Fibroblast of skin of right quadriceps (primary cell): ENCODE results near the gene MEG3.

Experiments
- DNase-seq: peaks from one replicate; pipeline ENCODE4 v3.0.0-alpha.2; 2013

Gene MEG3

GRCh38 chr14:100883789-100884101 is 57.8 kb downstream of the MEG3 start:
- DNase-seq: no peak

GRCh38 chr14:100884456-100884855 is 58.5 kb downstream of the MEG3 start:
- no peak for DNase-seq

GRCh38 chr14:100885196-100885595 is 59.3 kb downstream of the MEG3 start:
- no peak for DNase-seq

DNA sequence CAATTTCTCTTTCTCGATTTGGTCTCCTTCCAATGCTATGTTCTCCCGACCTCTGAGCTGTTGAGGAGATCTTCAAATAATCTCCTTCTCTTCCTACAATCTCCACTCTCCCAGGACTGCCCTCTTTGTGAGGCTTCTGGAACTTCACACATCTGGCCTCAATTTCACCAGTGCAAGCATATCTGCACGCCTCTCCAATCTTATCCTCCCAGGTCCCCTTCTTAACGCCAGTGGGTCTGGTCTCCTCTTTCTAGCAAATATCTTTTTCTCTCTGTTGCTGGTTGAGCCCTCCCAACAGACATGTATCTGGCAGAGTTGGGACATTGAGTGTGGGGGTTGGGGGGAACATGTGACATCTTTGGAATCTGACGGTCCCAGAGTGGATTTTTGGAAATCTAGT is 59.7 kb downstream of the MEG3 start:
- peak; percentile 15 for DNase-seq

DNA sequence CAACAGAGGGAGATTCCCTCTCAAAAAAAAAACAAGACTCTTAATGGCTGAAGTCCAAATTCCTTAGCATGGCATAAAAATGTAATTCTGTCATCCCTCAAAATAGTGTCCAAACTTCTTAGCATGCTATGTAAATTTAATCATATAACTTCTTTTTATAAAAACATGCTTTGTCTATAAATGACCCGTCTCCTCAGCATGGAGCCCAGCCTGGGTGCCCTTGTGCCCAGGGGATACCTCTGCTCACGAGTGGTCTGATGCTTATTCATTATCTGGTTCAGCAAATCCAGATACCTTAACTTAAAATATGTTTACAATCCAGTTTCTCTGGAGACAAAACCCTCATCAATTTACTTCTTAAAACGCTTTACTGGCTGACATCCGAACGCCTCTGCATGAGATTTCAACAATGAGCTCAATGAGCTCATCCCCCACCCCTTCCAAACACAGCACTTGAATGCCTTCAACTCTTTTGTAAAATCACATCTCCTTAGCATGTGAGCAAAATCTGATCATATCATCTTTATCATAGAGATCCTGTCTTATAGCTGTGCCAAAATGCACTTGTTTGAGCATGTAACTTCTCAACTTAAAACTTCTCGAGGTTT is 61.9 kb downstream of the MEG3 start:
- DNase-seq: no peak

GRCh38 chr14:100888789-100889315 is 62.9 kb downstream of the MEG3 start:
- DNase-seq: peak; percentile 28

DNA sequence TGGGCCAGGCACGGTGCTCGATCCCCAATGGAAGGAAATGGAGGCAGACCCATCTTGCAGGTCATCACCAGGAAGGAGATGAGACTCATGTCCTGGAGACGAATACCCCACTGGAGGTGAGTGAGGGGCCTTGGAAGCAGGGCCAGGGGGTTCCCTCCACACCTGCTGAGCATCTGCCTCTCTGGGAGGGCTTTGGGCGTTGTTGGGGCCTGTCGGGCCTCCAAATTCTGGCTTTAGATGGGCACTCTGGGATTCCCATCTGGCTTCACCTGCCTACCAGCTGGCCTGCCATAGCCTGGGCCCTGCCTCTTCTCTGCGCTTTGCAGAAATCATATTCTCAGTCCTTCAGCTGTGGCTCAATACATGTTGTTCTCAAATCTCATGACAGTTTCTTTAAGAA is 63.7 kb downstream of the MEG3 start:
- no peak for DNase-seq

DNA sequence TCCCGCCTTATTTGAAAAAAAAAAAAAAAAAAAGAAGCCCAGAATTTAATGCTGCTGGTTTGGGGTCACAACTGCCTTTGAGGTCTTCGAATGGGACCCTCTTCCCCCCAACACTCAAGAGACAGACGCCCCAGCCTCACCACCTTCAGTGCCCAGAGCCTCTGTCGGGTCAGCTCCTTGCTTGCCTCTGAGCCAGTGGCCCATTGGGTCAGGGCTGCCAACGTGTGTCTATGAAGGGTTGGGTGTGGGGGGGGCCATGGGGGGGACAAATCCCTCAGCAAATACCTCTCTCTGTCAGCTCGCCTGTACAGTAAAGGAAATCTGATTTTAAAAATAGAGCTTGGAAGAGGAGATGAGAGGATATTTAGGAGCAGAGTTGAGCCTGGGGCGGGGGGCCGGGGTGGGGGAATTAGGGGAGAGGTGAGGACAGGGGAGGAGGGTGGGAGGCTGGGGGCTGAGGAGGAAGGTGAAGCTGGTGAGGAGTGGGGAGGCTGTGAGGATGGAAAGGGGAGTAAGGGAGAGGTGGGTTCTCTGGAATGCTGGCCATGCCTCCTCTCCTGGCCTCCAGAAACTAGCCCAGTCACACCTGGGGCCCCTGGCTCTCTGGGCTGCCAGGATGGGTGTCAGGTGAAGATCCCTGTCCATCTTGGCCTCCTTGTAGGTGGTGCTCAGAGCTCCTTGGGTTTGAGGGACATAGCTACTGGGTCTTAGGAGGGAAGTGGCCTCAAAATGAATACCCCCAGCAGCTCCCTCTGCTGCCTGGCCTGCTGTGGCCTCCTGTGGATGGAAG is 64.3 kb downstream of the MEG3 start:
- DNase-seq: no peak

DNA sequence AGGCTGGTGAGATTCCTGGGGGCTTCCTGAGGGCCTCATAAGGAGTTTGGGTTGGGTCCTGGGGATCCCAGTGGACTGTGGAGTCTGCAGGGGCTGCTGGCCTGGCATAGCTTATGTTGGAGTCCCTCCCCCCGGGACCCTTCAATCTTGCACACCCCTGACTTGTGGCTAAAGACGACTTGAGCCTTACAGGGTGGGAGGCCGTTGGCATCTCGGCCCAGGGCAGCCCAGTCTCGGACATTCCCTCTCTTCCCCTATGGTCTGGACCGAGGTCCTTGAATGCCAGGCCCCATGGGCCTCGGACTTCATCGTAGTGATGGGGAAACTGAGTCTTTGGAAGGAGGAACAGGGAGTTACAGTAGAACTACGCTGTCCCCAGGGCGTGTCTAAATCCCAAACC is 65.1 kb downstream of the MEG3 start:
- no peak for DNase-seq

- DNase-seq: no peak
Observed at GRCh38 chr14:100891501-100892445, 65.9 kb downstream of the MEG3 start.

DNA sequence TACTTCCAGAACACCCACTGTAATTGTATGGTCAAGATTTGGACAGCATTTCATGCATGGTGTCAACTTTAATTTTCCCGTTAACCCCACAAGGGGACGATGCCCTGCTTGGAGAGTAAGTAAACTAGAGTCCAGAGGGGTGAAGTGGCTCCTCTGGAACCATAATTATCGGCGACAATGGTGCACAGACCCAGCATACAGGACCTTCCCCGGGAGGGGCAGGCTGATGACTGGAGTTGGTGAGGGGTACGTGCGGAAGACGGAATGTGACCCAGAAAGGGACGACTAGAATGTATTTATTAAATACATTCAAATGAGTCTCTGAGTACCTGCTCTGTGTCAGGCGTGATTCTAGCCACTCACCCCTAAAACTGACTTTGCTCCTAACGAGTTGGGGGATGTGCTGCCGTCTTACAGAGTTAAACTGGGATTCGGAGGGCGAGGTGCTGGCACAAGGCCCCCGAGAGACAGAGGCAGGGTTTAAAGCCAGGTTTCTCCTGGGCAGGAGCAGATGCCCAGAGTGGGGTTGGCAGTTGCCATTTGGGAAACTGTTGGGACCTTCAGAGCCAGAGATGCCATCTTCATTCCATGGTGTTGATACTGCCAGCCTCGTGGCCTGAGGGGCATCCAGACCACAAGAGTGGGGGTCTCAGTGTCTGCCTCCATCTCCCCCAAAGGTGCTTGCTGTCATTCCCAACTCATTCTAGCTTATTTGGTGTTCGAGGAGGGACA is 66.7 kb downstream of the MEG3 start:
- DNase-seq: no peak

DNA sequence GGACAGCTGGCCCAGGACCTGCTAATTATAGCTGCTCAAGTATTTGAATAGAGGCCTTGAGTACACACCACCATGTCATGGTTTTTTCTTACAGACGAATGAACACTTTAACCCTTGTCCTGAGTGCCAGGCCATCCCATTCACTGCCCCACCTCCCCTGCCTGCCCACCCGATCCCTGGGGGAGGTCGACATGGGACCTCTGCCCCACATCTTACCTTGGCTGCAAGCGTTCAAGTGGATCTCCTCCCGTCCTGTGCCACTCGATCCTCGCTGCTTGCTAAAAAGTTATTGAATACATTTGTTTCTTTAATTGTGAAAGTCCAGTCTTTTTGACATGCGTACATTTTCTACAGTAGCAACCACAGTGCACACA is 67.3 kb downstream of the MEG3 start:
- no peak for DNase-seq

- no peak for DNase-seq
Observed at GRCh38 chr14:100893760-100894159, 67.8 kb downstream of the MEG3 start.

DNA sequence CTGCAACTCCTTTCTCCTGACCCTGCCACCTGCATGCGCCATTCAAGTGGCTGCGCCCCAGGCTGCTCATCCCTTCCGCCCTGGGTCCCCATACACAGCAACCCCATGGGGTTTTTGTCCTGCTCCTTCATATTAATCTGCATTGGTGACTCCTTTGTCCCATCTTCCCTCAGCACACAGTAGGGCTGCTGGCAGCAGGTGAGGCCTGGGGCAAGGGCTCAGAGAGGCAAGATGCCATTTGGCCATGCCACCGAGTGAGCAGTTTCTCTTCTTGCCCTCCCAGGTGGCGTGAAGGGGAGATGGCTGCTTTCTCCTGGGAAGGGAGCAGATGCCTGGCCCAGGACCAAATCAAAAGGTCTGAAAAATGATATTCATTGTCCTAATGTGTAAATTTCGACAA is 68.5 kb downstream of the MEG3 start:
- DNase-seq: no peak

DNA sequence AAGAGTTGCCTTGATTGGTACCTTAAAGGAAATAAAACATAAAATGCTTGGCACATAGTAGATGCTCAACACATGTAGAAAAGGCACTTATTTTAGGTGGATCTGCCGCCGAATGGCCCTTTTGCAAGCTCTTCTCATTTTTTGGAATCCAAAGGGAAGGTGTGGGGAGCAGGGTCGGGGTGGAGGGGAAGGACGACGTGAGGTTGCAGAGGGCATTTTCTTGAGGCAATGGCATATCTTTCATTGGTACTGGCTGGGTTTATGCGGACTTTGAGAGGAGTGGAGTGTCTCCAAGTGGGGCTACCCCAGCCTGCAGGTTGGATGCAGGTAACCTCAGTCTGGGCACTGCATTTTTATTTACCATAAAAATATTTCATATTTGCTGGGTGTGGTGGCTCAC is 69.5 kb downstream of the MEG3 start:
- no peak for DNase-seq

- DNase-seq: no peak
Observed at GRCh38 chr14:100896369-100897060, 70.6 kb downstream of the MEG3 start.

GRCh38 chr14:100898465-100898864 is 72.5 kb downstream of the MEG3 start:
- no peak for DNase-seq

DNA sequence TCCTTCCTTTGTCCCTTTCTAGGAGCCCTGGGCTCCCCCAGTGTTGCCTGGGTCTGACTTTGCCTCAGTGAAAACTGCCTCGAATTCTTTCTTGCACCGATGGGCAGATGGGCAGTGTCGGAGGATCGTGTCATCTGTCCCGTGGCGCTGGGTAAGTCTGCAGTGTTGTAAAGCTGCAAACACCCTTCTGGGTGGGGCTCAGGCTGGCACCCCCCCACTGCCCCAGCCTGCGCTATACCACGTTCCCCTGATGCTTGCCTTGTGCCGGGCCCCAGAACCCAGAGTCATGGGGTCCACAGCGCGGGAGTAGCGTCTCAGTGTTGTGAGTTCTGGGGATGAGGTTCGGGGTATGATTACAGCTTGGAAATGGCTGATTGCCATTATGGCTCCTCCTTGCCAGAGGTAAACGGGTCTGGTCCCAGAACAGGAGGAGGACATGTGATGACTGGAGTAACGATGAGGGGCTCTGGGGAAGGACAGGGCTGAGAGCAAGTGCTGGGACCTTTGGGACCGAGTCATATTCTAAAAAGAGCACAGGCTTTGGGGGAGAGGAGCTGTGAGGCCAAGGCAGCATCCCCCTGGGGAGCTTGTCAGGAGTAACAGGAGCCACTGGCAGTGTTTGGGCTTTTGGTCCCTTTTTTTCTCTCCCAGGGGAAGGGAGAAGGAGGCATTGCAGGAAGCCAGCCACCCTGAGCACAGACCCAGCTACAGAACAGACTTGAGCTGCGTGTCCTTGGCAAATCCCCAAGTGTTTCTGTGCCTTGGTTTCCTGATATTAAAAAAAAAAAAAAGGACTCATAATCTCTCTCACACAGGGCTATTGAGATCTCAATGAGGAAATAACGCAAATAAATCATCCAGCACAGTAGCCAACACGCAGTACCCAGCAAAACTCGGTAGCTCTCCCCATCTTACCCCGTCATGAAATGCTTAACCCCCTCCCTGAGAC is 73.3 kb downstream of the MEG3 start:
- DNase-seq: no peak

- DNase-seq: no peak
Observed at GRCh38 chr14:100899884-100900771, 74.2 kb downstream of the MEG3 start.

DNA sequence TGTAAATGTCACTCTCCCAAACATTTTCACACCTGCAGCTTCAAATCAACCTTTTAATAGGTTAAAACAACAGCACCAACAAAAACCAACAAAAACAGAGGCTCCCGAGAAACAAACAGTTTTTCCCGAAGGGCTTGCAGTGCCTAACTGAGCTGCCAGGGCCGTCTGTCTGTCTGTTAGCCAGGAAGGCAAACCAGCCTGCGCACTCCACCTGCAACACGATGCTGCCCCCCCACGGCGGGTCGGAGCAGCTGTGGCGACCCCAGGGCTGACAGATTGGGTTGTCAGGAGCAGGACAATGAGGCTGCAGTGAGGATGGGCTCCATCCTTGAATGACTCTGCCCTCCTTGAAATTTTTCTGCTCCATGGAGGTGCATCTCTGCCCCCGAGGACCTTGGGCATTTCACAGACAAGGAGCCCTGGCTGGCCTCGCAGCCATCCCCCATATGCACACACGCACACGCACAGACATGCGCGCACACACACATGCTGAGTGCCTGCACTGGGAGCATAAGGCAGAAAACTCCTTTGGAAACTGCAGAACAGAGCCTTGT is 75.0 kb downstream of the MEG3 start:
- DNase-seq: no peak
